LoVo (cell line): Measurements from ENCODE around the gene KRTAP2-2.
A peak's percentile ranks its signal among the peaks of the same experiment; 100 is the strongest.

Experiments used
- DNase-seq: peaks from one replicate; pipeline ENCODE4 v3.0.0-alpha.2; 2016; ENCODE audit warnings: low spot score

Gene KRTAP2-2

DNA sequence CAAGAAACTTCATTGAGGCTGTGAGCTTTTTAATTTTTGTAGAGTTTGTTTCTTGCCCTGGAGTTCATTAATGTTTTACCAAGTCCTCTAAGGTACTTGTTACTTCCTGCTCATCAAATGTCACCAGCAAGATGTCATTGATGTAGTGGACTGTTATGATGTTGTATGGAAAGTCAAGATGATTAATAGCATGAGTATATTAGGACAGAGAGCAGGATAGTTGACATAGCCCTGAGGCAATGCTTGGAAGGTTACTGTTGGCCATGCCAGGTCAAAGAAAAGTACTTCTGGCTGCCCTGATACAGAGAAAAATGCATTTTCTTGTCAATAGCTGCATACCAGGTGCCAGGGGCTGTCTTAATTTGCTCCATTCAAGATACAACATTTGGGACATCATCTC is 34.7 kb downstream of the KRTAP2-2 start:
- no peak for DNase-seq

DNA sequence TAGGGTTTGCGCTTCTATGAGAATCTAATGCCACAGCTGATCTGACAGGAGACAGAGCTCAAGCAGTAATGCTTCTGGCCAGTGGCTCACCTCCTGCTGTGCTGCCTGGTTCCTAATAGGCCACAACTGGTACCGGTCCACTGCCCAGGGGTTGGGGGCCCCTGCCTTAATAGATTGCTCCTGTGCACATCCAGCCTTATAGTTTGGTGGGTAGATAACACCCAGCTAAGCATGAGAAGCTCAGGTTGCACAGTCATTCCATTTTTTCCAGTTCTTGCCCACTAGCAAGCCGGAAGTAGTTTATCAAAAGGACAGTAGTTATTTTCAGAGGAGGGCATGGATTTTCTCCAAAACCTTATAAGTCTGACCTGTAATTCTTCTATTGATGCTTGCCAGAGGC is 35.6 kb downstream of the KRTAP2-2 start:
- DNase-seq, result no peak

DNA sequence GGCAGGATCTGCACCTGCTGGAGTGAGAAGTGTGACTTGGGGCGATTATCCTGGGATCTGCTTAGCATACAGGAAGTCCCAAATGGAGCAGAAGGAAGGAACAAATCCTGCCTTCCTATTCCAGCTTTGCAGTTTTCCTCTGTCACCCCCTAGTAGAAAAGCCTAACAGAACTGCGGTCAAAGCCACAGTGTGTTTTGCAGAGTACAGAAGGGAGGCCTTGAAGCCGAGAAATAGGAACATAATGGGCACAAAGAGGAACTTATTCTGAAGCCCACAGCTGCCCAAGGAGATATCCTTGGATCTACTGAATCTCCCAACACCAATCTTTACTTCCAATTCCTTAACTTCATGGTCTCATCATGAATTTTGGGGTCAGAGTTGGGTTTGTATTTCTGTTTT is 36.5 kb downstream of the KRTAP2-2 start:
- no peak for DNase-seq

DNA sequence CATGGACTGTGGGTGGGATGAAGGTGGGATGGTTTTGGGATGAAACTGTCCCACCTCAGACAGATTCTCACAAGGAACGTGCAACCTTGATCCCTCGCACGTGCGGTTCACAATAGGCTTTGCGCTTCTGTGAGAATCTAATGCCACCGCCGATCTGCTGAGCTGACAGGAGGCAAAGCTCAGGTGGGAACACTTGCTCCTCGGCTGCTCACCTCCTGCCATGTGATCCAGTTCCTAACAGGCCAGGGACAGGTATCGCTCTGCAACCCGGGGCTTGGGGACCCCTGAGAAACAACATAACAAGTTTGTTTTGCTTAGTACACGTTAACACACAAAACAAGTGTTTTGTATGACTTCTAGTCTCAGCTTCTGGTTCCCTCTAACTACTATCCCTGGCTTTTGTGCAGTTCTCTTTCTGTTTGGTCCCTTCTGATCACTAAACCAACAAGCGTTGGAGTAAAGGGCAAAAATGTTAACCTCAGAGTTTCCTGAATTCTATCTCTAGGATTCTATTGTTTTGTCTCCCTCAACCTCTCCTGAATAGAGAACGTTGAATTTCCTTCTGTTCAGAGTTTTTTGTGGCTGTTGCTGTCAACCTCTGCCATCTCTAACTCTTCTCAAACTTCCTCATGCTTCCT is 38.3 kb downstream of the KRTAP2-2 start:
- DNase-seq, result no peak

DNA sequence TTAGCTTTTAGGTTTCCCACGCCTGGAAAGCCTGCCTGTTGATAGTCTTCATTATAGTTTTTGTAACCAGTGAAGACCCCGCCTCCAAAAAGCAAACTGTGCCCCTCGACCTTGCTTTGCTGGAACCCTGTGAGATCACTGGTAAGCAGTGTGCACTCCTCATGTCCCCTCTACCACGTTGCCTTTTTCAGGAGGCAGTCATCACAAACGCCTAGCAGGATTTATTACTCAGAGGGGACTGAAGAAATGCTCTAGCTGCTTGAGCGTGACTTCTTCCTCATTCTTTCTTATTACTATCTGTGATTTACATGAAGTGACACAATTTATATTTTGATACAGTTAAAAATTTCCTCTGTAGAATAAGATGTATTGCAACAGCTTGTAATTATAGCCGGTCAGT is 39.6 kb downstream of the KRTAP2-2 start:
- no peak for DNase-seq

DNA sequence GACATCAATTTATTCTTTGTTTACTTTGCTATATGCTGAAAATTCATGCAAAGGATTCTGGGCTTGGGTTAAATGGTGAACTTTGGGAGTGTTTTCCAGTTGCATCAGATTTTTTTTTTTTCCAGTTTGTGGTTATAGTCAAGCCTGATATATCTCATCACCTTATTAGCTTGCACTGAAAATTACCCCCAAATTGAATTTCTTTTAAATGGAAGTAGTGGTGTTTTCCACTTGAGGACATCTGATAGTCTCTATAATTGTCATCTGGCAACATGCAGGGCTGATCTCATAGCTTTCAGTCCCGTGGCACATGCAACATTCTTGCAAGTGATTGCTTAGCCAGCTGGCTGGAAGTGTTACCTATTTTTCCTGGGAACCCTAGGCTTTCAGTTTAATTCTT is 41.4 kb downstream of the KRTAP2-2 start:
- no peak for DNase-seq

DNA sequence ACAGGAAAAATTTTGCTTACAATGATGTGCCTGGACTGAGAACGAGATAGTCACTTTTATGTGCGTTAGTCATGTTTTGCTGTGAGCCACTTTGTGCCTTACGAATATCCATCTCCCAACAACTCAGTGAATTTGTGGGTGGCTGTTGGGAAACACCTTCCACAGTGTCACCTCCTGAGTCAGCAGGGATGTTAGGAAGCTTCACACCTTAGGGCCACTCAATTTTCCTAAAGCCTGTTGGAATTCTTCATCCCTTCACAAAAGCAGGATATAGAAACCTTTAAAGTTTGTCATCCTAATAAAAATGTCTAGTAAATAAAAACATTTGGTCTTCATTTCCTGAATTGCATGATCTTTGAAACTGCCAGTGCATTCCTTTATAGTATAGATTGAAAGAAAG is 41.8 kb downstream of the KRTAP2-2 start:
- peak; percentile 45 for DNase-seq

DNA sequence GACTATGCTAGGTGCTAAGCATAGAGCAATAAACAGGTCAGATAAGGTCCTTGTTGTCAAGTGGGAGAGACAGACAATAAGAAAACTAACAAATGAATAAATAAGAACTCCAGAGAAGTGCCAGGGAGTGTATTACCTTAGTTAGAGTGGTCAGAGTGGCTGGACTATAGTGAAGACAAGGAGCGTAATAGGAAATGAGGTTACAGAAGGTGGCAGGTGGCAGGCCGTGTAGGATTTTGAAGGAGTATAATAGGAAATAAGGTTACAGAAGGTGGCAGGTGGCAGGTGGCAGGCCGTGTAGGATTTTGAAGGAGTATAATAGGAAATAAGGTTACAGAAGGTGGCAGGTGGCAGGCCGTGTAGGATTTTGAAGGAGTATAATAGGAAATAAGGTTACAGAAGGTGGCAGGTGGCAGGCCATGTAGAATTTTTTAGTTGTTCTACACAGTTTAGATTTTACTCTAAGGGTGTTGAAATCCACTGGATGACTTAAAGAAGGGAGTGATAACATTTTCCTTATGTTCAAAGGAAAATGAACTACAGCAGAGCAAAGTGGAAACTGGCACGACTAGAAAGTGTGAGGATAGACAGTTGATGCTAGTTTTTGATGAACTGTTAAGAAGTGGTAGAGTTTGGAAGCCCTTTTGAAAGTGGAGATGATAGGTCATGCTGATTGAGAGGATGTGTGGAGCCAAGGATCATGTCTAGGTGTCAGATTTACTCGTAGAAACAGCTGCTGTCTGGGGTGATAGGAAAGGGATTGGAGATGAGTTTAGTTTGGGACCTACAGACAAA is 42.5 kb downstream of the KRTAP2-2 start:
- no peak for DNase-seq

DNA sequence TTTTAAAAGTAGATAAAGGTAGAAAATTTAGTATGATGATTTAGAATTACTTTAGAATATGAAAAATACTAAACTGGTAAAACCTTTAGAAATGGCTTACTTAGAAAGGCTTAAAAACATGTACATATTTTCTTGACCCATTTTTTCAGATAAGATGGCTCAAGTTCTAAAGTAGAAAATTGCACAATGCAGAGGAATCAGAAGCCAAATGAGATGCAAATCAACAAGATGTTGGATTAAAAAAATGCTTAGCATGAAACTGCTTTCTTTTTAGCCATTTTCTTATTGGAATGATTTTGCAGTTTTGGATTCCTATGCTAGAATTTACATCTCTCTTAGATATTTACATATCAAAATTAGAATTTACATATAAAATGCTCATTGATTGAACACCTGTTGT is 44.6 kb downstream of the KRTAP2-2 start:
- DNase-seq, result no peak

DNA sequence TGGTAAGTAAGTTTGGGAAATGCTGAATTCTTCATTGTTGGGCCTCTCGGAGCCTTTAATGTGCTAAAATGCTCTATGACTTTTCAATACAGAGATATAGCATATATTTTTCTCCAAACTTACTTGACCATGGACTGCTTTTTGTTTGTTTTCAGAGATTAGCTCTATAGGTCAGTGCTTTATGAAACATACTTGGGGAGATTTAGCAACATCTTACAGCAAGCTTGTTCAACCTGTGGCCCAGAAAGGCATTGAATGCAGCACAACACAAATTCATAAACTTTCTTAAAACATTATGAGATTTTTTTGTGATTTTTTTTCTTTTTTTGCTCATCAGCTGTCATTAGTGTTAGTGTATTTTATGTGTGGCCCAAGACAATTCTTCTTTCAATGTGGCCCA is 45.1 kb downstream of the KRTAP2-2 start:
- DNase-seq, result no peak

DNA sequence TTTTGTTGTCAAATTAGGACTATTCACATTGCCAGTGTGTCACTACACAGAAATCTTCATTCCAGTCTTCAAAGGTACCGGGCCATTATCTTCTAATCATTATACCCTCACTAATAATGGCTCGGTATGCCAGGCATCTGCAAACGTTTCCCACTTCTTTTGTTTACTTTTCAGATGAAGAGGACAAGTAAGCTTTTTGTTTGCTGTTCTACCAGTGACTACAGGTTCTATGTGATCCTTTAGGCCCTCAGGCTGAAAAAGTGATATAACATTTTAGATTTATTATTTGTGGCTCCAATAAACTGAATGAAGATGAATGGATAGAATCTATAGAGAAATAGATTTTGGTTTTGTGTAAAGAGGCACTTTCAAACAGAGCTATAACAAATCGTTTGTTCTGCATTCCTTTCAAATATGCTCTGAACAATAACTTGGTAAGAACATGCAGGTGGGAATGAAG is 45.7 kb downstream of the KRTAP2-2 start:
- DNase-seq, result no peak

DNA sequence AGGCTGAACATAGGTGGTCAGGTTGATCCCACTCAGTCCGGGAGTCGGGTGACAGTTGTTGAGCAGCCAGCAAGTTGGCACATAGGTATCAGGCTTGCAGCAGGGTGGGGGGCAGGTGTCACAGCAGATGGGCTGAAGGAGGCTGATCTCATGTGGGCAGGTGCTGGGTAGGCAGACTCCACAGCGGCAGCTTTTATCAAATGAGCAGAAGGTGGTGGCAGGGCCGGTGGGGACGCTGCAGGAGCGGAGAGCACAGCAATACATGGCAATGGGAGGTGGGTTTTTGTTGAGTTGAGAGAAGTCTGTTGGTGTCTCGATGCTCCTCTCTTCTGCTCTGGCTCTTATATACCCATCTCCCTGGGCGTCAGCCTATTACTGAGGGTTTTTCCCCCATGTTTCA is 46.2 kb downstream of the KRTAP2-2 start, which contains the start of gene KRTAP3-1:
TSS of gene KRTAP3-1 (minus strand) at position 318 of the 400 bp plus-strand sequence. CDS start at position 264, 54 bp downstream.
- DNase-seq, result no peak
